ENCODE measurements around the gene BDP1.
"Not testable (repeated sequence)": the region's sequence is repeated elsewhere in the genome, so short reads cannot be mapped to it uniquely, and the experiment has no call there.

Gene BDP1

GRCh38 chr5:71475788-71476384, 20.4 kb downstream of the BDP1 start:
- peak; percentile 52 for DNase-seq

GRCh38 chr5:71481441-71481840, 26.0 kb downstream of the BDP1 start:
- no peak for DNase-seq

GRCh38 chr5:71482132-71482531, 26.7 kb downstream of the BDP1 start:
- peak; percentile 34 for DNase-seq

GRCh38 chr5:71483355-71483754, 27.9 kb downstream of the BDP1 start:
- DNase-seq, result peak; percentile 91

GRCh38 chr5:71492817-71493615, 37.6 kb downstream of the BDP1 start:
- DNase-seq, result no peak

GRCh38 chr5:71494202-71494601, 38.8 kb downstream of the BDP1 start:
- not testable (repeated sequence) for DNase-seq

- not testable (repeated sequence) for DNase-seq
Measured at GRCh38 chr5:71498756-71499155, 43.3 kb downstream of the BDP1 start.

- DNase-seq, result no peak
Measured at GRCh38 chr5:71503536-71503935, 48.1 kb downstream of the BDP1 start.

GRCh38 chr5:71522151-71522550, 66.7 kb downstream of the BDP1 start:
- no peak for DNase-seq

GRCh38 chr5:71525611-71526010, 70.2 kb downstream of the BDP1 start:
- not testable (repeated sequence) for DNase-seq

- peak; percentile 59 for DNase-seq
Measured at GRCh38 chr5:71528206-71528605, 72.8 kb downstream of the BDP1 start.

- DNase-seq, result no peak
Measured at GRCh38 chr5:71529682-71530081, 74.2 kb downstream of the BDP1 start.

GRCh38 chr5:71533142-71533541, 77.7 kb downstream of the BDP1 start:
- peak; percentile 83 for DNase-seq

GRCh38 chr5:71533615-71534014, 78.2 kb downstream of the BDP1 start:
- DNase-seq, result peak; percentile 57

- DNase-seq, result no peak
Measured at GRCh38 chr5:71537687-71538086, 82.2 kb downstream of the BDP1 start.

GRCh38 chr5:71550885-71551284, 95.4 kb downstream of the BDP1 start:
- not testable (repeated sequence) for DNase-seq

- DNase-seq, result not testable (repeated sequence)
Measured at GRCh38 chr5:71551582-71551981, 96.1 kb downstream of the BDP1 start.

- not testable (repeated sequence) for DNase-seq
Measured at GRCh38 chr5:71552026-71552749, 96.7 kb downstream of the BDP1 start.

- DNase-seq, result no peak
Measured at GRCh38 chr5:71563161-71563560, 107.7 kb downstream of the BDP1 start.

GRCh38 chr5:71564895-71565294, 109.4 kb downstream of the BDP1 start:
- DNase-seq, result no peak

GRCh38 chr5:71569748-71570509, 114.5 kb downstream of the BDP1 start:
- DNase-seq, result no peak

- not testable (repeated sequence) for DNase-seq
Measured at GRCh38 chr5:71571811-71572210, 116.4 kb downstream of the BDP1 start.

GRCh38 chr5:71573591-71573990, 118.1 kb downstream of the BDP1 start:
- no peak for DNase-seq
